Psoas muscle (tissue), 8 donors: ENCODE results near the gene LRRC8D. TPM values are rescaled to one million over a fixed set of nuclear protein-coding genes. Genes with fewer than 3 reads are reported as not detected.
A peak's percentile ranks its signal among the peaks of the same experiment; 100 is the strongest.

Experiments used
- ATAC-seq, 4 donors: fragments of 200-7000 bp; cut with Tn5 transposase; one replicate each; pipeline ENCODE4 v1.9.1; 2020; ENCODE audit warnings: moderate library complexity in 3 of 4, mild to moderate bottlenecking in 2 of 4
- DNase-seq, 2 donors: peaks; one replicate each; pipeline ENCODE4 v3.0.0-alpha.2; 2020
- H3K27ac ChIP-seq: fragments of 200-600 bp; one replicate; pipeline ENCODE4 v1.8.0; 2022
- H3K27me3 ChIP-seq, 3 donors: fragments of 200-600 bp in 1 of 3; one replicate each; pipeline versions ENCODE4 v1.6.1 to v1.8.0; 2013 to 2022; ENCODE audit warnings: low read length in 2 of 3, mild to moderate bottlenecking in 2 of 3, moderate library complexity in 1 of 3; ENCODE audit not compliant: insufficient read depth in 3 of 3
- H3K36me3 ChIP-seq, 2 donors: fragments of 200-600 bp in 1 of 2; one replicate each; pipeline versions ENCODE4 v1.6.1 to v1.8.0; 2013 to 2022; ENCODE audit warnings: low read depth in 1 of 2, mild to moderate bottlenecking in 1 of 2, moderate library complexity in 1 of 2; ENCODE audit not compliant: insufficient read depth in 1 of 2
- H3K4me1 ChIP-seq: fragments of 200-600 bp; one replicate; pipeline ENCODE4 v1.8.0; 2022
- H3K4me3 ChIP-seq: fragments of 200-600 bp; one replicate; pipeline ENCODE4 v1.8.0; 2022; ENCODE audit warnings: mild to moderate bottlenecking
- H3K9me3 ChIP-seq: fragments of 200-600 bp; one replicate; pipeline ENCODE4 v1.8.0; 2022
- CTCF ChIP-seq: fragments of 200-600 bp; IDR thresholded peaks from one replicate; pipeline ENCODE4 v1.8.0; 2022; ENCODE audit warnings: antibody characterized with exemption
- WGBS, 3 donors: extraction: QIAGEN DNeasy Blood & Tissue Kit; methylation state at CpG; one replicate each; pipeline versions ENCODE4 v1.1.6 to v1.1.7; 2013; 5-methylcytosine and 5-hydroxymethylcytosine counted together
- intact Hi-C, 2 donors: fragments of 100-400 bp; cut with DNase I; formaldehyde crosslinking; loops; one replicate each; pipeline versions ENCODE4 v1.11.0 to v1.14.2; 2022
- polyA plus RNA-seq, 3 donors: library from polyadenylated mRNA; stranded (reverse); fragments of 200-250 nt; gene quantifications; one replicate each; pipeline ENCODE4 v1.2.3, GENCODE V29; 2013
- total RNA-seq, 4 donors: library from RNA; stranded (reverse); fragmentation: NEBNext Ultra II Directional in 2 of 4; extraction: Animal tissue kit (Norgen Biotek cat#: 25700) in 2 of 4; gene quantifications; one replicate each; pipeline versions ENCODE4 v1.2.1 to v1.2.4, GENCODE V29; 2021 to 2023
- donor health status: healthy with polysubstance abuse.
- donor health status: DM: no; HTN: no; CAD: no; lungs with moderate emphysema.
- donor health status: Bipolar disorder and iron deficiency.
- donor health status: healthy.
- donor health status: DM: yes; HTN: yes; CAD: no.
- donor health status: DM: no; HTN: no; CAD: no.
- donor health status: DM: no; HTN: no; CAD: no.
- donor health status: DM: yes; HTN: yes; CAD: no.

The LRRC8D gene
- total and polyA plus RNA-seq, 7 donors: 3.5 to 7.1 (median 5.6) TPM

- Histone ChIP-seq H3K36me3 (no peaks in the 10 kb centered on the region), H3K27ac (no peak overlapping the region), H3K4me3 (no peak overlapping the region), H3K4me1 (no peaks in the 10 kb centered on the region), H3K9me3 (no peaks in the 10 kb centered on the region), H3K27me3 (no peaks in the 10 kb centered on the region)
- peak; percentile 4 for TF ChIP-seq CTCF
- 77 to 87% (median 81%) methylated on average over 2 of the region's 2 CpGs for WGBS, 3 donors
- DNase-seq: no peak
- intact Hi-C loops: no loop called here
- ATAC-seq: no peak
Measured at GRCh38 chr1:89780721-89781120, 40.1 kb upstream of the LRRC8D start.

GRCh38 chr1:89781494-89782126 is 39.2 kb upstream of the LRRC8D start:
- WGBS, 3 donors: 63 to 73% (median 64%) methylated on average over 4 of the region's 4 CpGs
- no peak overlapping the region for H3K27ac ChIP-seq
- no peak for TF ChIP-seq CTCF
- intact Hi-C loops: no loop called here
- no peaks in the 10 kb centered on the region for H3K36me3 ChIP-seq
- ATAC-seq (no peak), DNase-seq (no peak)
- no peak overlapping the region for H3K4me3 ChIP-seq
- no peaks in the 10 kb centered on the region for H3K27me3 ChIP-seq
- no peaks in the 10 kb centered on the region for H3K9me3 ChIP-seq
- H3K4me1 ChIP-seq: no peaks in the 10 kb centered on the region

GRCh38 chr1:89786628-89787214 is 34.1 kb upstream of the LRRC8D start:
- WGBS, 3 donors: 66 to 78% (median 77%) methylated on average over 7 of the region's 7 CpGs
- no peak overlapping the region for H3K27ac ChIP-seq
- H3K27me3 ChIP-seq: no peaks in the 10 kb centered on the region
- intact Hi-C loops: no loop called here
- no peaks in the 10 kb centered on the region for H3K4me1 ChIP-seq
- DNase-seq (no peak), ATAC-seq (no peak)
- H3K9me3 ChIP-seq: no peaks in the 10 kb centered on the region
- H3K36me3 ChIP-seq: no peaks in the 10 kb centered on the region
- H3K4me3 ChIP-seq: no peak overlapping the region
- no peak for TF ChIP-seq CTCF

GRCh38 chr1:89790592-89790991 is 30.2 kb upstream of the LRRC8D start:
- ATAC-seq (no peak), DNase-seq (no peak)
- H3K36me3 ChIP-seq: no peaks in the 10 kb centered on the region
- no peaks in the 10 kb centered on the region for H3K27me3 ChIP-seq
- H3K4me1 ChIP-seq: no peaks in the 10 kb centered on the region
- TF ChIP-seq CTCF: no peak
- intact Hi-C loops: no loop called here
- no peak overlapping the region for H3K4me3 ChIP-seq
- no peaks in the 10 kb centered on the region for H3K9me3 ChIP-seq
- 57 to 68% (median 63%) methylated on average over 2 of the region's 2 CpGs for WGBS, 3 donors
- H3K27ac ChIP-seq: no peak overlapping the region
